HCEC 1CT (cell line): Measurements from ENCODE around the gene JSRP1.

Experiments
- DNase-seq: peaks from one replicate; pipeline ENCODE4 v3.0.0-alpha.2; 2017

The JSRP1 gene

DNA sequence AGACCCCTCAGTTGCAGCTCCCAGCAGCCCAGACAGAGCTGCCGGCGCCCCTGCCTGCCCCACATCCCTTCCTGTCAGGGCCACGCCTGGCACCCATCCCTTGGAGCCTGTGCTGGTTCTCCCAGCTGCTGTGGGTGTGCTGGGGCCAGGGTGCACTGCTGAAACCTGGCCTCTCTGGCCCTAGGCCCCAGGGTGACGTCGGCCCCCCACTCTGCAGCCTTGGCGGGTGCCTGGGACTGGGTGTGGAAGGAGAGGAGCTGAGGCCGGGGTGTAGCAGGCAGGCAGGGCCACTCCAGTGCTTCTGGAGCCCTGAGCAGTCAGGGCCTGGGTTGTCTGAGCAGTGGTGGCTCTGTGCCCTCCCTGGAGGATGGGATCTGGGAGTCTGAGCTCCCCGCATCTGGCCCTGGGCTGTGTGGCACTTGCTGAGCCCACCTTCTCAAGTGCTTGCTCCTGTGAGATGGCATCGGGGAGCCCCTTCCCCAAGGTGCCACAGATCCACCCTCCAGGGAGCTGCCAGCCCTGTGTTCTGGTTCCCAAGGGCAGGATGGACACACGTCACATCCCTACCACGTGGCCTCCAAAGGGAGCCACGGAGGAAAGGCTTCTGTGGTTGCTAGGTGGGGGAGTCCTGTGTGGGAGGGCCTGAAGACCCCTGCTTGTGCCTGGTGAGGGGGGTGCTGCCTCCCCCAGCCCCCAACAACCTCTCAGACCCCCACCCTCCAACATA lies 25.2 kb downstream of the JSRP1 start:
- DNase-seq, result no peak

DNA sequence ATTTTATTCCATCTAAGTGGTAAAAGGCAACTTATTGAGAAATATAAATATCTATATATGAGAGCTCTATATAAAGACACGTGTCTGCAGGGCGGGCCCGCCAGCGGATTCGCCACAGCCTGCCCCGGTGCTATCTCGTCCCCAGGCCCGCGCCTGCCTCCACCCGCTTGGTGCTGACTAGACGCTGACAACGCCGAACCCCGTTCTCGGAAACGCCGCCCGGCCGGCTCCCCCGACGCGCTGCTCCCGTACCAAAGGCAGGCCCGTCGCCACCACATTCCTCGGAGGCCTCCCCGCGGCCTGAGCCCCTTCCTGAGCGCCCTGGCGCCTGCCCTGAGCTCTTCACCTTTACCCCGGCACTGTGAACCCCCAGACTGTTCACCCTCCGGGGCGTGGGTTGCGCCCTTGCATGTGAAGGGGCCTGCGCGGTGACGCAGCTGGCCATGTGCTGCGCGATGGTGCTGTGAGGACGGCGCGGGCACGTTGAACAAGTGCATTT lies 26.1 kb downstream of the JSRP1 start:
- DNase-seq, result no peak

DNA sequence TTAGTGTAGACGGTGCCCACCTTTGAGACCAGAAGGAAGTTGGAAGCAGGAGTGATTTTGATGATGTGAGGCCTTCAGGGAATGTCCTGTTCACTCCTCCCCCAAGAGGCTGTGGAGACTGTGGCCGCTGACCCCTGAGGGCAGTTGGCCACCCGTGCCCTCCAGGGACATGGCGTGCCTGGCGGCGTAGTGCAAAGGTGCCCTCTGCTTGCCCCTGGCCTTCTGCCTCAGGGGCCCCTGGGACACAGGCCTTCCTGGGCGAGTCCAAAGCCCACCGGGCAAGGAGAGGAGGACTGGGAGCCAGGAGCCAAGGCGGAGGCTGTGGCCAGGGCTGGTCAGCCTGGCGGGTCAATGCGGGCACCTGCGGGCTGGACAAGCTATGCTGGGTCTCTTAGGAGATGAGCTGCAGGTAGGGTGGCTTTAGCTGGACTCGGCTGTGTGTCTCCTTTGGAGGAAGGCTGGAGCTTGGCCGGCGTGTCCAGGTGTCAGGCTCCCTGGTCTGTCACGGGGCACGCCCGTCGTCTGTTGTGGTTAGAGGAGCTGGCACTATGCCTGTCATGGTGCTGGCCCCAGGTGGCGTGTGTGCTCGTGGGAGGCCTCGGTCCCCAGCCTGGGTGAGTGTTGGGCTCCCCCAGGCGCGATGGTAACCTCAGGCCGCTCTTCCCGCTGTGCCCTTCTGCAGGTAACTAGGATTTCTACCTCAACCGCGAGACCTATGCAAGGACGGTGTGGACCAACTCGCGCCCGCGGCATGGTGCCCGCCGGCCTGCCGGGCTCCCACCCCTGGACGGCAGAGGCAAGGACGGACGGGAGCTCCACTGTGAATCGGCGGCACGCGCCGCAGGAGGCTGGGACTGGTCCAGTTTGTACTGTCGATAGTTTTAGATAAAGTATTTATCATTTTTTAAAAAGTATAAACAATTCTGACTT lies 26.8 kb downstream of the JSRP1 start:
- no peak for DNase-seq

GRCh38 chr19:2228157-2229030 lies 27.8 kb downstream of the JSRP1 start:
- no peak for DNase-seq

DNA sequence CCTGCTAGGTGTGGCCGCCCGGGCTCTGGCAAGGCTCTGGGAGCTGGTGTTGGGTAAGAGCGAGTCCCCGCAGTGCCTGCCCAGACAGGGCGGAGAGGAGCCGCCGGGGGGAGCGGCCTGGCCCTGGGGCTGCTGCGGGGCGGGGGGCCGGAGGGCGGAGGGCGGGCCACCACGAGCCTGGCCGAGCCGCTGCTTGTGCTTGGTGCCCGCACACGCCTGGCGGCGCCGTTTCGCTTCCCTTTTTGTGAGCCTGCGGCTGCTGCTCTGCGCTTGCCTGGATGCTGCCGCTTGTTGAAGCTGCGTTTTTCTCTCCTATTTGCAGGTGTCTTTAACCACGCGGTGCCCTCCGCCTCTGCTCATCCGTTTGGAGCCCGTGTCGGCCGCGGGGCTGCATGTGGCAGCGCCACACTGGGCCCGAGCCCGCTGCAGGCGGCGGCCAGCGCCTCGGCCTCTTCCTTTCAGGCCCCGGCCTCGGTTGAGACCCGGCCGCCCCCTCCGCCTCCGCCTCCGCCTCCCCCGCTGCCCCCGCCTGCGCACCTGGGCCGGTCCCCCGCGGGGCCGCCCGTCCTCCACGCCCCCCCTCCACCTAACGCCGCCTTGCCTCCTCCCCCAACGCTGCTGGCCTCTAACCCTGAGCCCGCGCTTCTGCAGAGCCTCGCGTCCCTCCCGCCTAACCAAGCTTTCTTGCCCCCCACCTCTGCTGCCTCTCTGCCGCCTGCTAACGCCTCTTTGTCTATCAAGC lies 28.6 kb downstream of the JSRP1 start:
- no peak for DNase-seq

DNA sequence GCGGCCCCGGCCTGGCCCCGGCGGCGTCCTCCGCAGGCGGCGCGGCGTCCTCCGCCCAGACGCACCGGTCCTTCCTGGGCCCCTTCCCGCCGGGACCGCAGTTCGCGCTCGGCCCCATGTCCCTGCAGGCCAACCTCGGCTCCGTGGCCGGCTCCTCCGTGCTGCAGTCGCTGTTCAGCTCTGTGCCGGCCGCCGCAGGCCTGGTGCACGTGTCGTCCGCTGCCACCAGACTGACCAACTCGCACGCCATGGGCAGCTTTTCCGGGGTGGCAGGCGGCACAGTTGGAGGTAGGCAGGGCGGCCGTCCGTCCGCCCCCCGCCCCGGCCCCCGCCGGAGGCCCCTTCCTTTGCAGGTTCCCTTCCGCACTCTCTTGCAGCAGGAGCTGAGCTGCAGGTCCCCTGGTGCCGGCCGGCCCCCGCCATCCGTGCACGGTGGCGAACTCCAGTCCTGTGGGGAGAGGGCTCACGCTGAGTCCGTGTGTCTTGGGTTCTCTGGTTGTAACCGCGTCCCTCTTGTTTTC lies 29.3 kb downstream of the JSRP1 start:
- DNase-seq, result no peak

DNA sequence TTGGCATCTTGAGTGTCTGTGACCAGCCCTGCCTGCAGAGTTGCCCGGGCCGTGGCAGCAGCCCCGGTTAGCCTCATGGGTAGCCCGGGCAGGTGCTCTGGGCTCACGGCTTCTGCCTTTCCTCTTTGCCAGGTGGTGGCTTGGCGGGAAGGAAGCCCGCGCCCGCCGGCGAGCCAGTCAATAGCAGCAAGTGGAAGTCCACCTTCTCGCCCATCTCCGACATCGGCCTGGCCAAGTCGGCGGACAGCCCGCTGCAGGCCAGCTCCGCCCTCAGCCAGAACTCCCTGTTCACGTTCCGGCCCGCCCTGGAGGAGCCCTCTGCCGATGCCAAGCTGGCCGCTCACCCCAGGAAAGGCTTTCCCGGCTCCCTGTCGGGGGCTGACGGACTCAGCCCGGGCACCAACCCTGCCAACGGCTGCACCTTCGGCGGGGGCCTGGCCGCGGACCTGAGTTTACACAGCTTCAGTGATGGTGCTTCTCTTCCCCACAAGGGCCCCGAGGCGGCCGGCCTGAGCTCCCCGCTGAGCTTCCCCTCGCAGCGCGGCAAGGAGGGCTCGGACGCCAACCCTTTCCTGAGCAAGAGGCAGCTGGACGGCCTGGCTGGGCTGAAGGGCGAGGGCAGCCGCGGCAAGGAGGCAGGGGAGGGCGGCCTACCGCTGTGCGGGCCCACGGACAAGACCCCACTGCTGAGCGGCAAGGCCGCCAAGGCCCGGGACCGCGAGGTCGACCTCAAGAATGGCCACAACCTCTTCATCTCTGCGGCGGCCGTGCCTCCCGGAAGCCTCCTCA lies 30.0 kb downstream of the JSRP1 start:
- DNase-seq, result no peak

DNA sequence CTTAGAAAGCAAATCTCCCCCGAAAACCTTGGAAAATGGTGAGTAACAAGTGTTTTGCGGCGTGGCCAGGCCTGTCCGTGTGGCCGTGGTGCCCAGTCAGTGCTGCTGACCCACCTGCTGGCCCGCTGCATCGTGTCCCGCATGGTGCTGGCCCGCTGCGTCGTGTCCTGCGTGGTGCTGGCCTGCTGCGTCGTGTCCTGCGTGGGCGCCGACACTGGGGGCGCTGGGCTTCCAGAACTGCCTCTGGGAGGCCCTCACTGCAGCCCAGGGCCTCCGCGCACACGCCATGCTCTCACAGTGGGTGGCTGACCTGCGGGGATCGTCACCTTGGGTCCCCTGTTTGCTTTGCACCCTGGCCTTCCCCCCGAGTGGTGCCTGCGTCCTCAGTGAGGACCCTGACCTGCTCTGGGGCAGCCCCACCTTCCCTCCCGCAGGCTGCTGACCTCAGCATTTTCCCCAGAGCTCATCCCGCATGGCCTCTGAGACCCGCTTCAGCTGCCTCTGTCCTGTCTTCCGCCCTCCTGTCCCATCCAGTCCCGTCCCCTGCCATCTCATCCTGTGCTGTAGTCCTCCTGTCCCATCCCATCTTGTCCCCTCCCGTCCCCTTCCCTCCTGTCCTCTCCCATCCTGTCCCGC lies 30.7 kb downstream of the JSRP1 start:
- no peak for DNase-seq

DNA sequence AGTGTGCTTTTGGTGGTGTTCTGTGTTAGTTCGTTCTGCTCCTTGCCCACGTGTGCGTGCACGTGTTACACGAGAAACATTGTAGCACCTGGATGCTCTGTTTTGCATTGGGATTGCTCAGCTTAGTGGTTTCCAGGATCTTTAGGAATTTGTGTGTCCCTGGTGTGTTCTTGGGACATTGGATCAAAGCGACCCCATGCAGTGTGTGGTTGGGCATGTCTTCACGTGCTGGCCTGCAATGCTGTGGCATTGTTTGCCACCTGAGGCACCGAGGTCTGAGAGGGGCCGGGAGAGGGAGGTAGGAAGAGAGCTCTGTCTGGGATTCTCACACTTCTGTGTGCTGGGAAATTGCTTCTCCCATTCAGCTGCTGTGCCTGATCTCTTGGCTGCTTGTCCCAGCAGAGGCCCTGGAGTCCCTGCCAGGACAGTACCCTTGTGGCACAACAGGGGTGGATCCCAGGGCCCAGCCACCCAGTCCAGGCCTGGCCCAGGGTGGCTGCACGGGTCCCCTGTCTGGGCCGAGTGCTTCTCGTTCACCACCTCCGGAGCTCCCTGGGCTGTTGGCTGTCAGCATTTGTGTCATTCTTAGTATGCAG lies 31.4 kb downstream of the JSRP1 start:
- DNase-seq, result no peak

- no peak for DNase-seq
These were observed 32.3 kb downstream of the JSRP1 start for GRCh38 chr19:2223959-2224358.

- no peak for DNase-seq
These were observed 32.8 kb downstream of the JSRP1 start for GRCh38 chr19:2223391-2223790.

GRCh38 chr19:2221918-2222317 lies 34.3 kb downstream of the JSRP1 start:
- DNase-seq, result no peak

DNA sequence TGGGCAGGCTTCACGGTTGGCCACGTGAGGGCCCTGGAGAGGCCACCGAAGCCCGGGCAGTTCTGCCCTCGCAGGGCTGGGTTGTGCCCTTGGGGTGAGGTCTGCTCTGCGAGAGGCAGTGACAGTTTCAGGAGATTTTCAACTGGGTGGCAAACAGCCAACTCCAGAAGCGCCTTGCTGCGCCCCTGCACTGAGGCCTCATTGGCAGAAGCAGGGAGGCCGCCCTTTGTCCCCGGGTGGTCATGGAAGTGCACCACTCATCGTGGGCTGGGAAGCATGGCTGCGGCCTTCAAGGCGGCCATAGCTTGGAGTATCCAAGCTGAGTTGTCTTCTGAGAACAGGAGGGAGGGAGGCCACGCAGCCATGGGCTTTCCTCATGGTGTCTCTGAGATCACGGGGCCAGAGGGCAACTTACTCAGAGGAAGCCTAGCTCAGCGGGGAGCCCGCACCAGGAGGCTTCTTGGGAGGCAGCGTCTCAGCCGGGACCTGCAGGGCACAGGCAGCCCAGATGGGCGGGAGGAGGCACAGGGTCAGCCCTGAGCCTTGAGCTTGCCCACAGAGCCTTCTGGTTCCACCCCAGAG lies 34.9 kb downstream of the JSRP1 start:
- DNase-seq, result no peak

DNA sequence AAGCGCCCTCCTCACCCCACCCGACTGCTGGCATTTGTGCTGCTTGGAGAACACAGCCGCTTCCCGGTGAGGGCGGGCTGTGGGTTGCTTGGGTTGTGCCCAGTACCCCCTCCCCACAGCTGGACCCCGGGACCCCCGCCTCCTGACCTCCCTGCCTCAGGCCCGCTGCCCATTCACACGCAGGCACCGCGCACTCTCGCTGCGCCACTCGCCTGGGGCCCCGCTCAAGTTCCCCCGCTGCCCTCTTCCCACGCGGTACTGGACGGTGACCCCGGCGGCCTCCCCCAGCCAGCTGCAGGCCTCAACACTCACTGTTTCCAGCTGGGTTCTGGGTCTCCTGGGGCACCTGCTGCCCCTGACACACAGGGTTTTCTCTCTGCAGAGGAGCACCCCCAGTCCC lies 36.5 kb downstream of the JSRP1 start:
- no peak for DNase-seq

- no peak for DNase-seq
These were observed 38.6 kb downstream of the JSRP1 start for GRCh38 chr19:2217591-2217990.

DNA sequence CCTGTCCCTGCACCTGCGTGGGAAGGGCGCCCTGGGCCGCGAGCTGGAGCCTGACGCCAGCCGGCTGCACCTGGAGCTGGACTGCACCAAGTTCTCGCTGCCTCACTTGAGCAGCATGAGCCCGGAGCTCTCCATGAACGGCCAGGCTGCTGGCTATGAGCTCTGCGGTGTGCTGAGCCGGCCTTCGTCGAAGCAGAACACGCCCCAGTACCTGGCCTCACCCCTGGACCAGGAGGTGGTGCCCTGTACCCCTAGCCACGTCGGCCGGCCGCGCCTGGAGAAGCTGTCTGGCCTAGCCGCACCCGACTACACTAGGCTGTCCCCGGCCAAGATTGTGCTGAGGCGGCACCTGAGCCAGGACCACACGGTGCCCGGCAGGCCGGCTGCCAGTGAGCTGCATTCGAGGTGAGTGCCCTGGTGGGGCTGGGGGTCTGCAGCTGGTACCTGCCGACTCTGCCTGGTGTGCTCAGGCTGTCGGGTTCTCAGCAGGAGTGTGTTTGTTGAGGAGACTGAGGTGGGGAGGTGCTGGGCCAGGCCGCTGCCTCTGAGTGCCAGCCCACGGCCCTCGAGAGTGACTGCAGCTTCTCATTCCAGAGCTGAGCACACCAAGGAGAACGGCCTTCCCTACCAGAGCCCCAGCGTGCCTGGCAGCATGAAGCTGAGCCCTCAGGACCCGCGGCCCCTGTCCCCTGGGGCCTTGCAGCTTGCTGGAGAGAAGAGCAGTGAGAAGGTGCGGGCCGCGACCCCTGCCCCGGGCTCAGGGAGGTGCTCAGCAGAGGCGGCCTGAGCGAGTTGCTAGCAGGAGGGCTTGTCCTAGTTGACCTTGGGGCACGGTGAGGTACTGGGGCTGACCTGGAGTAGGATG lies 39.6 kb downstream of the JSRP1 start:
- no peak for DNase-seq

GRCh38 chr19:2215281-2215751 lies 40.9 kb downstream of the JSRP1 start:
- no peak for DNase-seq

DNA sequence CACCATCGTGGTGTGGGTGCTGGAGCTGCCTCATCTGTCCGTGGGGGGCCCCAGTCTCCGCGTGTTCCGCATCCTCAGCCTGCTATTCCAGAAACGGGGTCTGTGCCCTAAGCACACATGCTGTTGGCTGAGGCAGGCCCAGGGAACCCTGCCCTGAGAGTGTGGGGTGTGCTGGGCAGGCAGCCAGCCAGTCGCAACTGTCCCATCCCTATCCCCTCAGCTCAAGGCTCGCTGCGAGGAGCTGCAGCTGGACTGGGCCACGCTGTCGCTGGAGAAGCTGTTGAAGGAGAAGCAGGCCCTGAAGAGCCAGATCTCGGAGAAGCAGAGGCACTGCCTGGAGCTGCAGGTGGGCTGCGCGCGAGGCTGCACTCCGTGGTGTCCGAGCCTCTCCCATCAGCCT lies 42.0 kb downstream of the JSRP1 start:
- no peak for DNase-seq

- no peak for DNase-seq
These were observed 42.4 kb downstream of the JSRP1 start for GRCh38 chr19:2213799-2214198.
